Neutrophil (primary cell): ENCODE measurements around the gene PPP2R2C.

Experiments
- H3K27ac ChIP-seq: fragments of 200-600 bp; sonication (generic); 2 replicates; pipeline ENCODE4 v1.5.1; 2016; ENCODE audit warnings: mild to moderate bottlenecking, moderate library complexity
- H3K27me3 ChIP-seq: fragments of 200-600 bp; sonication (generic); 2 replicates; pipeline ENCODE4 v1.6.0; 2016; ENCODE audit warnings: mild to moderate bottlenecking
- H3K36me3 ChIP-seq: fragments of 200-600 bp; sonication (generic); 2 replicates; pipeline ENCODE4 v1.5.1; 2017
- H3K4me1 ChIP-seq, 2 experiments: fragments of 200-600 bp in 1 of 2; sonication (generic) in 1 of 2; 1 replicate in 1 of 2; 2 replicates in 1 of 2; pipeline versions ENCODE4 v1.5.1 to v1.6.1; 2013 to 2016; ENCODE audit warnings: low read depth in 1 of 2, low read length in 1 of 2, mild to moderate bottlenecking in 1 of 2, moderate library complexity in 1 of 2; ENCODE audit not compliant: control insufficient read depth in 1 of 2, insufficient read depth in 1 of 2
- H3K4me3 ChIP-seq, 2 experiments: fragments of 200-600 bp in 1 of 2; sonication (generic) in 1 of 2; 1 replicate in 1 of 2; 2 replicates in 1 of 2; pipeline ENCODE4 v1.5.1; 2013 to 2016; ENCODE audit warnings: low read depth in 1 of 2, low read length in 1 of 2, mild to moderate bottlenecking in 1 of 2, moderate library complexity in 1 of 2
- H3K9me3 ChIP-seq: fragments of 200-600 bp; sonication (generic); 2 replicates; pipeline ENCODE4 v1.5.1; 2016
- CTCF ChIP-seq: fragments of 200-600 bp; sonication (generic); IDR thresholded peaks from 2 replicates; pipeline ENCODE4 v1.5.1; 2016; ENCODE audit warnings: antibody characterized with exemption

PPP2R2C gene

GRCh38 chr4:6516281-6516680 lies 43.9 kb upstream of the PPP2R2C start:
- no peak for TF ChIP-seq CTCF
- peaks cover 14% of the 10 kb centered on the region for H3K27me3 ChIP-seq
- H3K9me3 ChIP-seq: no peaks in the 10 kb centered on the region

GRCh38 chr4:6513678-6514077 lies 41.3 kb upstream of the PPP2R2C start:
- Histone ChIP-seq H3K27me3 (peaks cover 9% of the 10 kb centered on the region), H3K27ac (no peak overlapping the region), H3K4me1 (no peaks in the 10 kb centered on the region), H3K9me3 (no peaks in the 10 kb centered on the region), H3K4me3 (no peak overlapping the region), H3K36me3 (no peaks in the 10 kb centered on the region)
- TF ChIP-seq CTCF: no peak

More at GRCh38 chr4:6516281-6516680, 43.9 kb upstream of the PPP2R2C start:
- no peaks in the 10 kb centered on the region for H3K4me1 ChIP-seq
- H3K4me3 ChIP-seq: no peak overlapping the region
- H3K36me3 ChIP-seq: no peaks in the 10 kb centered on the region
- H3K27ac ChIP-seq: no peak overlapping the region

GRCh38 chr4:6509587-6509986 lies 37.2 kb upstream of the PPP2R2C start:
- Histone ChIP-seq H3K36me3 (no peaks in the 10 kb centered on the region), H3K4me1 (no peaks in the 10 kb centered on the region), H3K27ac (no peak overlapping the region), H3K9me3 (peaks cover 6% of the 10 kb centered on the region), H3K4me3 (no peak overlapping the region), H3K27me3 (no peaks in the 10 kb centered on the region)
- no peak for TF ChIP-seq CTCF

DNA sequence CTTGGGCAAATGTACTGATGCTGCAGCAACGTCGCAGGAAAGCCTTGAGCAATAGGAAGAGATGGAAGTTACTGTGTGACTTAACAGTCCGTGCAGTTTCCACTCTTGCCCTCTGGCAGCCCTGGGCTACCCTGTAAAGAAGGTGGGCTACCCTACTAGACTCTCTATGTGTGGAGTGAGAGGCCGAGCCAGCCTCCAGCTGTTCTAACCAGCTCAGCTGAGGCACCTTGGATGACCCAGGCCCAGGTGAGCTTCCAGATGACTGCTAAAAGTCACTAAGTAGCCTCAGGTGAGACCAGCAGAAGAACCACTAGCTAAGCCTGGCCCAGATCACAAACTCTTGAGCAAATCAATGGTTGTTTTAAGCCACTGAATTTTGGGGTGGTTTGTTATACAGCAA lies 34.9 kb upstream of the PPP2R2C start:
- no peak for TF ChIP-seq CTCF
- no peaks in the 10 kb centered on the region for H3K36me3 ChIP-seq
- H3K27ac ChIP-seq: no peak overlapping the region
- no peaks in the 10 kb centered on the region for H3K27me3 ChIP-seq
- H3K9me3 ChIP-seq: peaks cover 11% of the 10 kb centered on the region
- H3K4me3 ChIP-seq: no peak overlapping the region
- no peaks in the 10 kb centered on the region for H3K4me1 ChIP-seq

GRCh38 chr4:6506616-6507140 lies 34.3 kb upstream of the PPP2R2C start:
- Histone ChIP-seq H3K4me3 (no peak overlapping the region), H3K9me3 (peaks cover 11% of the 10 kb centered on the region), H3K27ac (no peak overlapping the region), H3K4me1 (no peaks in the 10 kb centered on the region), H3K36me3 (no peaks in the 10 kb centered on the region), H3K27me3 (no peaks in the 10 kb centered on the region)
- TF ChIP-seq CTCF: no peak
